ENCODE results near the gene AP1M1. TPM values are rescaled to one million over a fixed set of nuclear protein-coding genes. Genes with fewer than 3 reads are reported as not detected.

AP1M1 gene
- total RNA-seq, 1 donor from 2014 or later, result 85.5 TPM

DNA sequence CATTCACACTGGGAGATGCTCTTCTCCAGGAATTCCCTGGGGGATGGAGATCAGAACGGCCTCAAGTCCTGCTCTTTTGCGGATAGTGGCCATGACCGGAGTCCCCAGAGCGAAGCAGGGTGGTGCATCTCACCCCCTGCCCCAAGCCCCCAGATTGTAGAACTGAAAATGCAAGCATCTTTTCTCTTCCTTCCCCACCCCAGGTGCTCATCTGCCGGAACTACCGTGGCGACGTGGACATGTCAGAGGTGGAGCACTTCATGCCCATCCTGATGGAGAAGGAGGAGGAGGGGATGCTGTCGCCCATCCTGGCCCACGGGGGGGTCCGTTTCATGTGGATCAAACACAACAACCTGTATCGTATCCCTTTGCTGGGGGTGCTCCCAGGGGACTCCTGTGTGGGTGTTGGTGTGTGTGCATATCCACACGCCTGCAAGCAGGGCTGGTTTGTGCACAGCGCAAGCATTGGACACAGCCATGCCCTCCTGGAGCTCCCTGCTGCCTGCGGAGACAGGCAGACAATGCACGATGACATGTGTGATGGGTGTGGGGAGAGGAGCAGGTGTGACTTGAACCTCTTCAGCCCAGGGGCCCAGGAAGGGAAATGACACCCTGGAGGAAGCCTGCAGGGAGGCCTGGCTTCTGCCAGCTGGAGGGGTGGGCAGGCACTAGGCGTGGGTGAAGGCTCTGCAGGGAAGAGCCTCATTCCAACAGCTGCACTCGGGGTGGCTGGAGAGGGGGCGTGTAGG lies 5.7 kb downstream of the AP1M1 start:
- peaks cover 16% of the 10 kb centered on the region for H3K4me1 Mint-ChIP-seq (ENCODE audit: unreplicated experiment)
- no peak for DNase-seq (ENCODE audit: extremely low spot score, unreplicated experiment)
- TF ChIP-seq, protein P1, sequence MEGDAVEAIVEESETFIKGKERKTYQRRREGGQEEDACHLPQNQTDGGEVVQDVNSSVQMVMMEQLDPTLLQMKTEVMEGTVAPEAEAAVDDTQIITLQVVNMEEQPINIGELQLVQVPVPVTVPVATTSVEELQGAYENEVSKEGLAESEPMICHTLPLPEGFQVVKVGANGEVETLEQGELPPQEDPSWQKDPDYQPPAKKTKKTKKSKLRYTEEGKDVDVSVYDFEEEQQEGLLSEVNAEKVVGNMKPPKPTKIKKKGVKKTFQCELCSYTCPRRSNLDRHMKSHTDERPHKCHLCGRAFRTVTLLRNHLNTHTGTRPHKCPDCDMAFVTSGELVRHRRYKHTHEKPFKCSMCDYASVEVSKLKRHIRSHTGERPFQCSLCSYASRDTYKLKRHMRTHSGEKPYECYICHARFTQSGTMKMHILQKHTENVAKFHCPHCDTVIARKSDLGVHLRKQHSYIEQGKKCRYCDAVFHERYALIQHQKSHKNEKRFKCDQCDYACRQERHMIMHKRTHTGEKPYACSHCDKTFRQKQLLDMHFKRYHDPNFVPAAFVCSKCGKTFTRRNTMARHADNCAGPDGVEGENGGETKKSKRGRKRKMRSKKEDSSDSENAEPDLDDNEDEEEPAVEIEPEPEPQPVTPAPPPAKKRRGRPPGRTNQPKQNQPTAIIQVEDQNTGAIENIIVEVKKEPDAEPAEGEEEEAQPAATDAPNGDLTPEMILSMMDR (IDR thresholded peaks at IDR 0.05), result no peak
- H3K27ac Mint-ChIP-seq (ENCODE audit: unreplicated experiment), result no peak overlapping the region
- peaks cover 25% of the 10 kb centered on the region for H3K36me3 Mint-ChIP-seq (ENCODE audit: unreplicated experiment)
- no peak overlapping the region for H3K4me3 Mint-ChIP-seq (ENCODE audit: unreplicated experiment)
- no peaks in the 10 kb centered on the region for H3K27me3 Mint-ChIP-seq (ENCODE audit: unreplicated experiment)
- no peaks in the 10 kb centered on the region for H3K9me3 Mint-ChIP-seq (ENCODE audit: unreplicated experiment)

GRCh38 chr19:16204005-16204294 lies 6.2 kb downstream of the AP1M1 start:
- H3K4me3 Mint-ChIP-seq (ENCODE audit: unreplicated experiment), result no peak overlapping the region
- H3K9me3 Mint-ChIP-seq (ENCODE audit: unreplicated experiment), result no peaks in the 10 kb centered on the region
- H3K27me3 Mint-ChIP-seq (ENCODE audit: unreplicated experiment), result no peaks in the 10 kb centered on the region
- peaks cover 11% of the 10 kb centered on the region for H3K4me1 Mint-ChIP-seq (ENCODE audit: unreplicated experiment)
- H3K36me3 Mint-ChIP-seq (ENCODE audit: unreplicated experiment), result peaks cover 29% of the 10 kb centered on the region
- DNase-seq (ENCODE audit: extremely low spot score, unreplicated experiment), result no peak
- H3K27ac Mint-ChIP-seq (ENCODE audit: unreplicated experiment), result no peak overlapping the region
- TF ChIP-seq, protein P1 (IDR thresholded peaks at IDR 0.05), result no peak

DNA sequence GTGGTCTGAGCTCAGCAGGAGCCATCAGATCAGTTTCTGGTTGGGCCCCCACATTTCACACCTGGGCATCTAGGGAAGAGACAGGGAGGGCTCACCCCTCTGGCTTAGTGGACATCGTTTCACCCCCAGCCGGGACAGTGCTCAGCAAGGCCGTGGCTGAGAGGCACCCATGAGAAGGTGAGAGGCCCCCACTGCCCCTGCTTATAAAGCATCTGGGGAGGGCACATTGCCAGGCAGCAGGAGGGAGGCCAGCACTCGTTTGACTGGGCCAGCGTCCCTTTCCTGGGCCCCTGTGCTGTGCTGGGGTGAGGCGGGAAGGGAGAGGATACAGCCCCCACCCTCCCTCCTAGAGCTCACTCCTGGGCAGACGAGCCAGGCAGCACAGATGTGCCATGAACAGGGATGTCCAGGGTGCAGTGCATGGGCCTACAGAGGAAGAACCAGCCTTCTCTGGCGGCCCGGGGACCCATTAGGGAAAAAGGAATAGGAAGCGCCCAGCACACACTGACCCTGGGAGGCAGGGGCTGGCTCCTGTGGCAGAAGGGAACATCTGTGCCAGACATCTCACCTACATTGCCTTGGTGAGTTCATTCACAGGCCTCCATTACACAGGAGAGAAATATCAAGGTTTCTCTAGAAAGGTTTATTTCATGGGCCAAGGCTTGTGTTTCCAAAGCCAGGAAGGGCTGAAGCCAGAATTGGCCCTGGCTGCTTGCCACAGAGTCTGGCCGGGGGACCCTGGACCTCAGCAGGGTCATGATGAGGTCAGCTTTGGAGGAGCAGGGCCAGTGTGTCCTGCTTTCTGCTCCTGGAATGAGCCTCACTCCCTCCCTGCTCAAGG lies 7.7 kb downstream of the AP1M1 start:
- H3K27ac Mint-ChIP-seq (ENCODE audit: unreplicated experiment), result no peak overlapping the region
- H3K36me3 Mint-ChIP-seq (ENCODE audit: unreplicated experiment), result peaks cover 43% of the 10 kb centered on the region
- no peaks in the 10 kb centered on the region for H3K9me3 Mint-ChIP-seq (ENCODE audit: unreplicated experiment)
- no peak for DNase-seq (ENCODE audit: extremely low spot score, unreplicated experiment)
- no peak overlapping the region for H3K4me3 Mint-ChIP-seq (ENCODE audit: unreplicated experiment)
- H3K27me3 Mint-ChIP-seq (ENCODE audit: unreplicated experiment), result no peaks in the 10 kb centered on the region
- peaks cover 4% of the 10 kb centered on the region for H3K4me1 Mint-ChIP-seq (ENCODE audit: unreplicated experiment)
- TF ChIP-seq, protein P1 (IDR thresholded peaks at IDR 0.05), result no peak

GRCh38 chr19:16206046-16206605 lies 8.4 kb downstream of the AP1M1 start:
- Mint-ChIP-seq H3K36me3 (ENCODE audit: unreplicated experiment) (peaks cover 43% of the 10 kb centered on the region), H3K9me3 (ENCODE audit: unreplicated experiment) (no peaks in the 10 kb centered on the region), H3K4me3 (ENCODE audit: unreplicated experiment) (no peak overlapping the region), H3K27me3 (ENCODE audit: unreplicated experiment) (no peaks in the 10 kb centered on the region), H3K27ac (ENCODE audit: unreplicated experiment) (no peak overlapping the region), H3K4me1 (ENCODE audit: unreplicated experiment) (peaks cover 1% of the 10 kb centered on the region)
- no peak for DNase-seq (ENCODE audit: extremely low spot score, unreplicated experiment)
- TF ChIP-seq, protein P1 (IDR thresholded peaks at IDR 0.05), result no peak

- H3K4me3 Mint-ChIP-seq (ENCODE audit: unreplicated experiment), result no peak overlapping the region
These were observed 8.9 kb downstream of the AP1M1 start for GRCh38 chr19:16206637-16207036.

More at GRCh38 chr19:16206637-16207036, 8.9 kb downstream of the AP1M1 start:
- Mint-ChIP-seq H3K27me3 (ENCODE audit: unreplicated experiment) (no peaks in the 10 kb centered on the region), H3K9me3 (ENCODE audit: unreplicated experiment) (no peaks in the 10 kb centered on the region), H3K4me1 (ENCODE audit: unreplicated experiment) (no peaks in the 10 kb centered on the region), H3K27ac (ENCODE audit: unreplicated experiment) (no peak overlapping the region), H3K36me3 (ENCODE audit: unreplicated experiment) (peaks cover 46% of the 10 kb centered on the region)
- DNase-seq (ENCODE audit: extremely low spot score, unreplicated experiment), result no peak
- TF ChIP-seq, protein P1 (IDR thresholded peaks at IDR 0.05), result no peak

Data from osteocyte (in vitro differentiated cells).